Measurements from ENCODE around the gene SPNS1. TPM values are rescaled to one million over a fixed set of nuclear protein-coding genes. Genes with fewer than 3 reads are reported as not detected.

Gene SPNS1
- total RNA-seq, 4 donors from 2014 or later = 22.7 to 75.2 (median 28.2) TPM

- WGBS, 2 donors (ENCODE audit: low coverage in 1 of 2) = 67 to 75% methylated on average over 7 to 9 of the region's 9 CpGs
- Histone ChIP-seq H3K9me3 (no peaks in the 10 kb centered on the region), H3K27ac (no peak overlapping the region), H3K36me3 (no peaks in the 10 kb centered on the region), H3K4me3 (no peak overlapping the region), H3K4me1 (peaks cover 0 to 5% (median 0%) of the 10 kb centered on the region in 4 donors), H3K27me3 (no peaks in the 10 kb centered on the region)
- TF ChIP-seq CTCF (IDR thresholded peaks at IDR 0.05) = no peak
- no peak for TF ChIP-seq POLR2AphosphoS5 (IDR thresholded peaks at IDR 0.05)
- no peak for TF ChIP-seq EP300 (IDR thresholded peaks at IDR 0.05; ENCODE audit: low read depth)
- TF ChIP-seq POLR2A (IDR thresholded peaks at IDR 0.05) = no peak
- in situ Hi-C loops (cut with MboI; ENCODE audit: low pct_ligation_motif_present in 1 of 4, low pct_unique_long_range_greater_than_20kb in 1 of 4, low sequenced_read_pairs in 3 of 4) = no loop called here
- intact Hi-C loops (cut with DNase I; ENCODE audit: low total_unique reads) = no loop called here
- no peak for DNase-seq
Observed at GRCh38 chr16:29012913-29013553, 38.5 kb downstream of the SPNS1 start.

GRCh38 chr16:29014561-29015069 lies 40.0 kb downstream of the SPNS1 start:
- Histone ChIP-seq H3K4me3 (no peak overlapping the region), H3K27me3 (no peaks in the 10 kb centered on the region), H3K36me3 (no peaks in the 10 kb centered on the region), H3K27ac (peak overlapping the region; percentile 0 to 45 (median 22)), H3K9me3 (no peaks in the 10 kb centered on the region), H3K4me1 (peaks cover 0 to 5% (median 0%) of the 10 kb centered on the region in 4 donors)
- DNase-seq = peak; percentile 22
- no peak for TF ChIP-seq EP300 (IDR thresholded peaks at IDR 0.05; ENCODE audit: low read depth)
- TF ChIP-seq POLR2AphosphoS5 (IDR thresholded peaks at IDR 0.05) = no peak
- TF ChIP-seq CTCF (IDR thresholded peaks at IDR 0.05) = no peak
- TF ChIP-seq POLR2A (IDR thresholded peaks at IDR 0.05) = no peak
- 30 to 69% methylated on average over 2 to 3 of the region's 3 CpGs for WGBS, 2 donors (ENCODE audit: low coverage in 1 of 2)
- intact Hi-C loops (cut with DNase I; ENCODE audit: low total_unique reads) = no loop called here
- in situ Hi-C loops (cut with MboI; ENCODE audit: low pct_ligation_motif_present in 1 of 4, low pct_unique_long_range_greater_than_20kb in 1 of 4, low sequenced_read_pairs in 3 of 4) = no loop called here

- 85 to 89% methylated on average over 5 of the region's 5 CpGs for WGBS, 2 donors (ENCODE audit: low coverage in 1 of 2)
- intact Hi-C loops (cut with DNase I; ENCODE audit: low total_unique reads) = no loop called here
- no peaks in the 10 kb centered on the region for H3K9me3 ChIP-seq
- no peak for DNase-seq
- H3K27ac ChIP-seq = no peak overlapping the region
- H3K4me1 ChIP-seq = no peaks in the 10 kb centered on the region
- no peaks in the 10 kb centered on the region for H3K27me3 ChIP-seq
- no peaks in the 10 kb centered on the region for H3K36me3 ChIP-seq
- no peak for TF ChIP-seq POLR2AphosphoS5 (IDR thresholded peaks at IDR 0.05)
- no peak for TF ChIP-seq POLR2A (IDR thresholded peaks at IDR 0.05)
- TF ChIP-seq CTCF (IDR thresholded peaks at IDR 0.05) = no peak
- no peak for TF ChIP-seq EP300 (IDR thresholded peaks at IDR 0.05; ENCODE audit: low read depth)
- in situ Hi-C loops (cut with MboI; ENCODE audit: low pct_ligation_motif_present in 1 of 4, low pct_unique_long_range_greater_than_20kb in 1 of 4, low sequenced_read_pairs in 3 of 4) = no loop called here
- H3K4me3 ChIP-seq = no peak overlapping the region
Observed at GRCh38 chr16:29022196-29022595, 47.6 kb downstream of the SPNS1 start.

DNA sequence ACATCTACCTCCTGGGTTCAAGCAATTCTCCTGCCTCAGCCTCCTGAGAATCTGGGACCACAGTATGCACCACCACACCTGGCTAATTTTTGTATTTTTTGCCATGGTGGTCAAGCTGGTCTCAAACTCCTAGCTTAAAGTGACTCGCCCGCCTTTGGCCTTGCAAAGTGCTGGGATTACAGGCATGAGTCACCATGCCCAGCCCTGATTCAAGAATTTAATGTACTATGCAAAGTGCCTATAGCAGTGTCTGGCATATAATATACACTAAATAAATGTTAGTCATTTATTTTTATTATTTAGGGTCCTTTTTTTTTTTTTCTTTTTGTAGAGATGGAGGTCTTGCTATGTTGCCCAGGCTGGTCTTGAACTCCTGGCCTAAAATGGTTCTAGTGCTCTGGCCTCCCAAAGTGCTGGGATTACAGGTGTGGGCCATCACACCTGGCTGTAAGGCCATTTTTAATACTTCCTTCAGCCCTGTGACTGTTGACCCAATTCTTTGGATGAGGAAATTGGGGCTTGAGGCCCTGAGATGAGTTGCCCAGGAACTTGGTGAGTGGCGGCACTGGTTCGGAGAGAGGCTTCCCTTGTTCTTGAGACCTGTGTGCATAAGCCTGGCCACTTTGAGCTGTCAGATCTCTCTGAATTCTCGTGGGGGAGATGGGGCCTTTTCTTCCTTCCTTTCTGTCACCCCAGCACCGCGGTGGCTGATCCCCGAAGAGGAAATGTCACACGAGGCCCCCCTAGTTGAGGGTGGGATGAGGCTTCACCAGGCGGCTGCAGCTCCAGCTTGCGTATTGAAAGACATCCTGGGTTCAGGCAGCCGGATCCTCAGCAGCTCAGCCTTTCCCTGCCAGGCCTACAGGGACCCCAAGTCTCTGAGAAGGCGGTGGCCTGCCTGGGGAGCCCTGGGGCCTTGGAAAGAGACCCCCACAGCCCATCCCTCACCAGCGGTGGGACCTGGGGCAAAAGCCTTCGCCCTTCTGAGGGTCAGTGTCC lies 49.0 kb downstream of the SPNS1 start:
- H3K27me3 ChIP-seq = no peaks in the 10 kb centered on the region
- H3K36me3 ChIP-seq = no peaks in the 10 kb centered on the region
- no peak for DNase-seq
- H3K9me3 ChIP-seq = no peaks in the 10 kb centered on the region
- H3K27ac ChIP-seq = no peak overlapping the region
- H3K4me3 ChIP-seq = no peak overlapping the region
- 80% methylated on average over 15 of the region's 15 CpGs; no CpG with 5 or more reads in 1 of the 2 donors for WGBS, 2 donors (ENCODE audit: low coverage in 1 of 2)
- H3K4me1 ChIP-seq = no peaks in the 10 kb centered on the region
- TF ChIP-seq EP300 (IDR thresholded peaks at IDR 0.05; ENCODE audit: low read depth) (no peak), CTCF (IDR thresholded peaks at IDR 0.05) (no peak), POLR2AphosphoS5 (IDR thresholded peaks at IDR 0.05) (no peak), POLR2A (IDR thresholded peaks at IDR 0.05) (no peak)
- in situ Hi-C loops (cut with MboI; ENCODE audit: low pct_ligation_motif_present in 1 of 4, low pct_unique_long_range_greater_than_20kb in 1 of 4, low sequenced_read_pairs in 3 of 4) (no loop called here), intact Hi-C loops (cut with DNase I; ENCODE audit: low total_unique reads) (no loop called here)
